Natural killer cell (primary cell): ENCODE data around the gene AK3. TPM values are rescaled to one million over a fixed set of nuclear protein-coding genes. Genes with fewer than 3 reads are reported as not detected.

Source experiments
- ATAC-seq, 3 donors: fragments of 150-1000 bp in 2 of 3; fragments of 200-7000 bp in 1 of 3; cut with Tn5 transposase; 1 replicate in 1 of 3; 2 replicates in 2 of 3; pipeline ENCODE4 v1.10.0; 2021; ENCODE audit warnings: mild to moderate bottlenecking in 2 of 3, moderate library complexity in 2 of 3
- DNase-seq, 2 donors: peaks; one replicate each; pipeline versions ENCODE4 v3.0.0 to v3.0.0-alpha.2; 2013 to 2021; ENCODE audit warnings: mixed read lengths in 1 of 2
- H3K27ac ChIP-seq: one replicate; pipeline ENCODE4 v1.5.1; 2013; ENCODE audit warnings: mild to moderate bottlenecking, low read length
- H3K27me3 ChIP-seq: one replicate; pipeline ENCODE4 v1.6.1; 2013; ENCODE audit warnings: low read length; ENCODE audit not compliant: control insufficient read depth, insufficient read depth
- H3K36me3 ChIP-seq: one replicate; pipeline ENCODE4 v1.6.1; 2013; ENCODE audit warnings: low read length; ENCODE audit not compliant: control insufficient read depth, insufficient read depth
- H3K4me1 ChIP-seq: one replicate; pipeline ENCODE4 v1.6.1; 2013; ENCODE audit warnings: low read length; ENCODE audit not compliant: control insufficient read depth, insufficient read depth
- H3K4me3 ChIP-seq: one replicate; pipeline ENCODE4 v1.5.1; 2013; ENCODE audit warnings: low read length
- H3K9me3 ChIP-seq: one replicate; pipeline ENCODE4 v1.6.1; 2013; ENCODE audit warnings: low read length; ENCODE audit not compliant: control insufficient read depth, insufficient read depth
- H3K27ac Mint-ChIP-seq, 2 donors: one replicate each; pipeline ENCODE4 v1.8.0; 2022; ENCODE audit warnings: mild to moderate bottlenecking in 2 of 2, mixed read lengths in 2 of 2, moderate library complexity in 1 of 2
- H3K27me3 Mint-ChIP-seq, 2 donors: one replicate each; pipeline ENCODE4 v1.8.0; 2022; ENCODE audit warnings: low read depth in 2 of 2, mixed read lengths in 2 of 2
- H3K36me3 Mint-ChIP-seq: one replicate; pipeline ENCODE4 v1.8.0; 2022; ENCODE audit warnings: mixed read lengths
- H3K4me1 Mint-ChIP-seq, 2 donors: one replicate each; pipeline ENCODE4 v1.8.0; 2022; ENCODE audit warnings: mixed read lengths in 2 of 2
- H3K4me3 Mint-ChIP-seq: one replicate; pipeline ENCODE4 v1.8.0; 2022; ENCODE audit warnings: mild to moderate bottlenecking, moderate library complexity, mixed read lengths
- H3K9me3 Mint-ChIP-seq, 2 donors: one replicate each; pipeline ENCODE4 v1.8.0; 2022; ENCODE audit warnings: mixed read lengths in 2 of 2
- WGBS: methylation state at CpG from one replicate; pipeline ENCODE4 v1.1.7; 2013; ENCODE audit warnings: missing lambda C conversion rate; ENCODE audit not compliant: insufficient coverage; 5-methylcytosine and 5-hydroxymethylcytosine counted together
- intact Hi-C: fragments of 100-400 bp; cut with micrococcal nuclease; formaldehyde crosslinking; loops from one replicate; pipeline ENCODE4 v1.14.2; 2022
- total RNA-seq, 4 donors: library from RNA; stranded (reverse); fragments of 120-200 nt in 1 of 4; gene quantifications; one replicate each; pipeline versions ENCODE4 v1.2.3 to v1.2.4, GENCODE V29; 2013 to 2022
- TF ChIP-seq, protein P1 (sequence below): fragments of 200-600 bp; IDR thresholded peaks from one replicate; pipeline ENCODE4 v1.8.0; 2022; ENCODE audit warnings: antibody characterized with exemption

AK3 gene
- total RNA-seq, 3 donors from 2014 or later (not counting 1 experiment from before 2014, with no cell fraction given) = 18.6 to 23.1 (median 21.0) TPM

- WGBS = 79% methylated on average over 2 of the region's 2 CpGs
- peaks cover 6 to 11% of the 10 kb centered on the region in 2 donors for H3K27me3 Mint-ChIP-seq
- TF ChIP-seq, protein P1, sequence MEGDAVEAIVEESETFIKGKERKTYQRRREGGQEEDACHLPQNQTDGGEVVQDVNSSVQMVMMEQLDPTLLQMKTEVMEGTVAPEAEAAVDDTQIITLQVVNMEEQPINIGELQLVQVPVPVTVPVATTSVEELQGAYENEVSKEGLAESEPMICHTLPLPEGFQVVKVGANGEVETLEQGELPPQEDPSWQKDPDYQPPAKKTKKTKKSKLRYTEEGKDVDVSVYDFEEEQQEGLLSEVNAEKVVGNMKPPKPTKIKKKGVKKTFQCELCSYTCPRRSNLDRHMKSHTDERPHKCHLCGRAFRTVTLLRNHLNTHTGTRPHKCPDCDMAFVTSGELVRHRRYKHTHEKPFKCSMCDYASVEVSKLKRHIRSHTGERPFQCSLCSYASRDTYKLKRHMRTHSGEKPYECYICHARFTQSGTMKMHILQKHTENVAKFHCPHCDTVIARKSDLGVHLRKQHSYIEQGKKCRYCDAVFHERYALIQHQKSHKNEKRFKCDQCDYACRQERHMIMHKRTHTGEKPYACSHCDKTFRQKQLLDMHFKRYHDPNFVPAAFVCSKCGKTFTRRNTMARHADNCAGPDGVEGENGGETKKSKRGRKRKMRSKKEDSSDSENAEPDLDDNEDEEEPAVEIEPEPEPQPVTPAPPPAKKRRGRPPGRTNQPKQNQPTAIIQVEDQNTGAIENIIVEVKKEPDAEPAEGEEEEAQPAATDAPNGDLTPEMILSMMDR = no peak
- no peaks in the 10 kb centered on the region for H3K9me3 Mint-ChIP-seq
- Histone ChIP-seq H3K36me3 (no peaks in the 10 kb centered on the region), H3K4me3 (no peak overlapping the region), H3K27me3 (peaks cover 10% of the 10 kb centered on the region), H3K4me1 (peaks cover 7% of the 10 kb centered on the region), H3K9me3 (no peaks in the 10 kb centered on the region), H3K27ac (no peak overlapping the region)
- DNase-seq (no peak), ATAC-seq (no peak)
- H3K27ac Mint-ChIP-seq = no peak overlapping the region
- intact Hi-C loops = loop anchor here (10.0 kb wide), 1 partner anchor 316 kb away; the partner anchor contains the start of gene JAK2
- no peak overlapping the region for H3K4me3 Mint-ChIP-seq
- no peaks in the 10 kb centered on the region for H3K36me3 Mint-ChIP-seq
- peaks cover 24 to 34% of the 10 kb centered on the region in 2 donors for H3K4me1 Mint-ChIP-seq
Measured at GRCh38 chr9:4668604-4669003, 72.4 kb downstream of the AK3 start.

- TF ChIP-seq, protein P1 = no peak
- Histone ChIP-seq H3K27ac (no peak overlapping the region), H3K36me3 (no peaks in the 10 kb centered on the region), H3K4me3 (no peak overlapping the region), H3K27me3 (peaks cover 10% of the 10 kb centered on the region), H3K4me1 (peaks cover 13% of the 10 kb centered on the region), H3K9me3 (no peaks in the 10 kb centered on the region)
- peaks cover 33 to 44% of the 10 kb centered on the region in 2 donors for H3K4me1 Mint-ChIP-seq
- peaks cover 6 to 11% of the 10 kb centered on the region in 2 donors for H3K27me3 Mint-ChIP-seq
- H3K36me3 Mint-ChIP-seq = no peaks in the 10 kb centered on the region
- intact Hi-C loops = loop anchor here (10.0 kb wide), 1 partner anchor 317 kb away; the partner anchor contains the start of gene JAK2
- peak in 1 of 2 donors; percentile 56 for DNase-seq
- no peak for ATAC-seq
- H3K4me3 Mint-ChIP-seq = no peak overlapping the region
- H3K27ac Mint-ChIP-seq = no peak overlapping the region
- WGBS = 78% methylated on average over 1 of the region's 1 CpG
- no peaks in the 10 kb centered on the region for H3K9me3 Mint-ChIP-seq
Measured at GRCh38 chr9:4667681-4668080, 73.3 kb downstream of the AK3 start.

DNA sequence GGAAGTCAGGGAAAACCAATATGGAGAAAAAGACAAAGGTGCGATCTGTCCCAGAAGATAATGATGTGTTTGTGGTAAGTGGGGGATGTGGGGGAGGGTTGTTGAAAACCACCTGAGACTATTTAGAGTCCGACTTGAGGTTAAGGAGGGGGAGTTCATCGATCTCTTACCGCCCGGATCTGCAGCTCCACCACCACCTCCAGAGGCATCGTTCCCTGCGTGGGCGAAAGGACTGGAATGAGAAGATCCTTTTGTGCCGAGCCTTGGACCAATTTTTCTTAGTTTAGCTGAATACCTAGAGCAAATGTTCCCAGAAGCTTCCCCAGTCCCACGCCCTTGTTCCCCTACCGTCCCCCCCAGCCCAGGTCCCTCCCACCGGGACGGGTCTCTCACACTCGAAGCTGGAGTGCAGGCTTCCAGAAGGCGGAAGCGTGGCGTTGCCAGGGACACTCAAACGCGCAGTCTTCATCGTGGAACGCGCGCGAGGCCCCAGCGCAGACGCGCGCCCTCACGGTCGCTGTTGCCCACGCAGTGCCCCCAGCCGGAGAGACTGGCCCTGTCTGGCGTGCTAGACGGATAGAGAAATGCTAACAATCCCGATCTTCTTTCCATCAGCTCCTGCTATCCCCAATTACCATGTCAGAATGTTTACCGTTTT is 74.8 kb downstream of the AK3 start, which contains the start of gene SPATA6L:
SPATA6L (minus strand) TSS at position 439 of the 658 bp plus-strand sequence; CDS start at position 209, 230 bp downstream.
- Mint-ChIP-seq H3K27me3 (peaks cover 6 to 11% of the 10 kb centered on the region in 2 donors), H3K36me3 (no peaks in the 10 kb centered on the region), H3K27ac (peak within 1 kb of the TSS; percentile 68 to 91), H3K4me3 (peak within 1 kb of the TSS; percentile 88), H3K9me3 (no peaks in the 10 kb centered on the region), H3K4me1 (peaks cover 46 to 58% of the 10 kb centered on the region in 2 donors)
- Histone ChIP-seq H3K4me1 (peaks cover 22% of the 10 kb centered on the region), H3K4me3 (peak within 1 kb of the TSS; percentile 29), H3K27me3 (peaks cover 10% of the 10 kb centered on the region), H3K27ac (no peak within 1 kb of the TSS), H3K36me3 (no peaks in the 10 kb centered on the region), H3K9me3 (no peaks in the 10 kb centered on the region)
- TF ChIP-seq, protein P1 = no peak
- ATAC-seq (peak; percentile 34 to 53 (median 53)), DNase-seq (peak; percentile 24 to 73)
- intact Hi-C loops = loop anchor here (10.0 kb wide), 1 partner anchor 319 kb away; the partner anchor contains the start of gene JAK2
- WGBS = under 1% methylated on average over 34 of the region's 36 CpGs
